ENCODE results near the gene TLDC2. TPM values are rescaled to one million over a fixed set of nuclear protein-coding genes. Genes with fewer than 3 reads are reported as not detected.

The TLDC2 gene
- total and polyA plus RNA-seq, 2 experiments from 2014 or later, result 0.68 to 1.6 TPM

DNA sequence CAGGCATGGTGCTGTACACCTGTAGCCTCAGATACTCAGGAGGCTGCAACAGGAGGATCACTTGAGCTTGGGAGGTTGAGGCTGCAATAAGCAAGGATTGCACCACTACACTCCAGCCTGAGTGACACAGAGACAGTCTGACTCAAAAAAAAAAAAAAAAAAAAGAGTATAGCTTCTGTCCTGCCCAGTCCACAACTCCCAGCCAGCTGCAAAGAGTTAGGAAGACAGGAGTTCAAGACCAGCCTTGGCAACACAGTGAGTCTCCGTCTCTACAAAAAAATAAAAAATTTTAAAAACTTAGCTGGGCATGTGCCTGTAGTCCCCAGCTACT lies 28.3 kb upstream of the TLDC2 start:
- H3K27me3 ChIP-seq, result no peaks in the 10 kb centered on the region
- no peaks in the 10 kb centered on the region for H3K36me3 ChIP-seq (replicated peaks; ENCODE audit: insufficient read depth, low read depth)
- peak overlapping the region; percentile 81 for H3K27ac ChIP-seq
- no peak overlapping the region for H3K4me3 ChIP-seq
- no peak for DNase-seq (ENCODE audit: low spot score)
- H3K9me2 ChIP-seq (replicated peaks; ENCODE audit: insufficient read depth), result no peaks in the 10 kb centered on the region
- H3K79me2 ChIP-seq, result peaks cover 55% of the 10 kb centered on the region
- TF ChIP-seq, protein P1, sequence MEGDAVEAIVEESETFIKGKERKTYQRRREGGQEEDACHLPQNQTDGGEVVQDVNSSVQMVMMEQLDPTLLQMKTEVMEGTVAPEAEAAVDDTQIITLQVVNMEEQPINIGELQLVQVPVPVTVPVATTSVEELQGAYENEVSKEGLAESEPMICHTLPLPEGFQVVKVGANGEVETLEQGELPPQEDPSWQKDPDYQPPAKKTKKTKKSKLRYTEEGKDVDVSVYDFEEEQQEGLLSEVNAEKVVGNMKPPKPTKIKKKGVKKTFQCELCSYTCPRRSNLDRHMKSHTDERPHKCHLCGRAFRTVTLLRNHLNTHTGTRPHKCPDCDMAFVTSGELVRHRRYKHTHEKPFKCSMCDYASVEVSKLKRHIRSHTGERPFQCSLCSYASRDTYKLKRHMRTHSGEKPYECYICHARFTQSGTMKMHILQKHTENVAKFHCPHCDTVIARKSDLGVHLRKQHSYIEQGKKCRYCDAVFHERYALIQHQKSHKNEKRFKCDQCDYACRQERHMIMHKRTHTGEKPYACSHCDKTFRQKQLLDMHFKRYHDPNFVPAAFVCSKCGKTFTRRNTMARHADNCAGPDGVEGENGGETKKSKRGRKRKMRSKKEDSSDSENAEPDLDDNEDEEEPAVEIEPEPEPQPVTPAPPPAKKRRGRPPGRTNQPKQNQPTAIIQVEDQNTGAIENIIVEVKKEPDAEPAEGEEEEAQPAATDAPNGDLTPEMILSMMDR (IDR thresholded peaks at IDR 0.05; ENCODE audit: poor library complexity), result no peak
- no peak for TF ChIP-seq EZH2phosphoT487 (IDR thresholded peaks at IDR 0.05; ENCODE audit: low read depth, severe bottlenecking, unreplicated experiment)
- 86% methylated on average over 1 of the region's 1 CpG for WGBS (ENCODE audit: low lambda C conversion rate, missing lambda C conversion rate)
- no peak overlapping the region for H2AFZ ChIP-seq
- no peaks in the 10 kb centered on the region for H3K9me3 ChIP-seq (ENCODE audit: low read depth)
- H4K20me1 ChIP-seq (ENCODE audit: insufficient read depth, poor library complexity, severe bottlenecking), result peaks cover 4% of the 10 kb centered on the region
- H3K4me1 ChIP-seq (ENCODE audit: insufficient read depth), result peaks cover 6% of the 10 kb centered on the region
- H3K4me2 ChIP-seq, result no peak overlapping the region

DNA sequence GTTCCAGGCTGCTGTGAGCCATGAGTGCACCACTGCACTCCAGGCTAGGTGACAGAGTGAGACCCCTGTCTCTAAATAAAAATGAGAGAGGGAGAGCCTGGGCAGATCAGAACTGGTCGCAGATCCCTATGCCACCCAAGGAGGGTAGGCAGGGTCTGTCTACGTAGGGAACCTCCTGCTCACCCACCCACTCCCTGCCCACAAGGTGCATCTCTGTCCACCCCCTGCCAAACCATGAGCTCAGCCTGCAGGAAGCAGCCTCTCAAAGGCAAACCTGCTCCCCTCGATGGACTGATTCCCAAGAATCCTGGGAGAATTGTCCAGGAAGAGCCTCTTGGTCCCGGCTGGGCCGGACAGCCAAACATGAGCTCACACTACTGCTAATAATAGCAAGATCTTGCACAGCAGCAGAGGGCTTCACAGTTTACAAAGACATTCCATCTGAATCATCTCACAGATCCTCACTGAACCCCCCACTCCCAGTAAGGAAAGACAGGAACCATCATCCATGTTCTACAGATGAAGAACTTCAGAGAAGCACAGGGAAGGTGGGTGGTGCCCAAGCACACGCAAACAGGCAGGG lies 27.8 kb upstream of the TLDC2 start:
- Histone ChIP-seq H3K4me1 (ENCODE audit: insufficient read depth) (peaks cover 6% of the 10 kb centered on the region), H3K27me3 (no peaks in the 10 kb centered on the region), H3K9me2 (replicated peaks; ENCODE audit: insufficient read depth) (no peaks in the 10 kb centered on the region), H3K4me3 (no peak overlapping the region), H3K9me3 (ENCODE audit: low read depth) (no peaks in the 10 kb centered on the region), H3K4me2 (peak overlapping the region; percentile 5), H2AFZ (no peak overlapping the region), H3K36me3 (replicated peaks; ENCODE audit: insufficient read depth, low read depth) (no peaks in the 10 kb centered on the region), H3K27ac (peak overlapping the region; percentile 81), H3K79me2 (peaks cover 57% of the 10 kb centered on the region), H4K20me1 (ENCODE audit: insufficient read depth, poor library complexity, severe bottlenecking) (peaks cover 4% of the 10 kb centered on the region)
- peak; percentile 58 for DNase-seq (ENCODE audit: low spot score)
- no peak for TF ChIP-seq EZH2 (IDR thresholded peaks at IDR 0.05; ENCODE audit: borderline replicate concordance)
- TF ChIP-seq, protein P1 (IDR thresholded peaks at IDR 0.05; ENCODE audit: poor library complexity), result no peak
- TF ChIP-seq EZH2phosphoT487 (IDR thresholded peaks at IDR 0.05; ENCODE audit: low read depth, severe bottlenecking, unreplicated experiment), result no peak
- 77% methylated on average over 6 of the region's 6 CpGs for WGBS (ENCODE audit: low lambda C conversion rate, missing lambda C conversion rate)

- Histone ChIP-seq H3K27ac (peak overlapping the region; percentile 81), H4K20me1 (ENCODE audit: insufficient read depth, poor library complexity, severe bottlenecking) (peaks cover 4% of the 10 kb centered on the region), H3K9me3 (ENCODE audit: low read depth) (no peaks in the 10 kb centered on the region), H3K4me1 (ENCODE audit: insufficient read depth) (peaks cover 6% of the 10 kb centered on the region), H3K9me2 (replicated peaks; ENCODE audit: insufficient read depth) (no peaks in the 10 kb centered on the region), H3K4me2 (peak overlapping the region; percentile 5), H3K79me2 (peaks cover 58% of the 10 kb centered on the region), H2AFZ (no peak overlapping the region), H3K4me3 (no peak overlapping the region), H3K36me3 (replicated peaks; ENCODE audit: insufficient read depth, low read depth) (no peaks in the 10 kb centered on the region), H3K27me3 (no peaks in the 10 kb centered on the region)
- TF ChIP-seq EZH2phosphoT487 (IDR thresholded peaks at IDR 0.05; ENCODE audit: low read depth, severe bottlenecking, unreplicated experiment) (no peak), EZH2 (IDR thresholded peaks at IDR 0.05; ENCODE audit: borderline replicate concordance) (no peak)
- TF ChIP-seq, protein P1 (IDR thresholded peaks at IDR 0.05; ENCODE audit: poor library complexity), result no peak
- DNase-seq (ENCODE audit: low spot score), result no peak
Measured at GRCh38 chr20:36848677-36849076, 27.3 kb upstream of the TLDC2 start.

Data from hepatocyte (in vitro differentiated cells).